Myocyte (in vitro differentiated cells): Measurements from ENCODE around the gene SERF1A. TPM values are rescaled to one million over a fixed set of nuclear protein-coding genes. Genes with fewer than 3 reads are reported as not detected.
"Not testable (repeated sequence)": the region's sequence is repeated elsewhere in the genome, so short reads cannot be mapped to it uniquely, and the experiment has no call there.

Experiments used
- DNase-seq: peaks from one replicate; pipeline ENCODE4 v3.0.0-alpha.2; 2012; ENCODE audit warnings: low read depth
- polyA plus RNA-seq: library from polyadenylated mRNA; unstranded; fragments of >200 nt; gene quantifications from one replicate; pipeline ENCODE4 v1.2.1, GENCODE V29; 2012; ENCODE audit warnings: missing spikeins
- total RNA-seq: library from RNA; depleted of rRNA; stranded (reverse); fragments of >200 nt; gene quantifications from 2 replicates; pipeline ENCODE4 v1.2.3, GENCODE V29; 2014

SERF1A gene
- 8.6 and 11.0 TPM in 2 replicates for total RNA-seq
- polyA plus RNA-seq, result 1.1 TPM

DNA sequence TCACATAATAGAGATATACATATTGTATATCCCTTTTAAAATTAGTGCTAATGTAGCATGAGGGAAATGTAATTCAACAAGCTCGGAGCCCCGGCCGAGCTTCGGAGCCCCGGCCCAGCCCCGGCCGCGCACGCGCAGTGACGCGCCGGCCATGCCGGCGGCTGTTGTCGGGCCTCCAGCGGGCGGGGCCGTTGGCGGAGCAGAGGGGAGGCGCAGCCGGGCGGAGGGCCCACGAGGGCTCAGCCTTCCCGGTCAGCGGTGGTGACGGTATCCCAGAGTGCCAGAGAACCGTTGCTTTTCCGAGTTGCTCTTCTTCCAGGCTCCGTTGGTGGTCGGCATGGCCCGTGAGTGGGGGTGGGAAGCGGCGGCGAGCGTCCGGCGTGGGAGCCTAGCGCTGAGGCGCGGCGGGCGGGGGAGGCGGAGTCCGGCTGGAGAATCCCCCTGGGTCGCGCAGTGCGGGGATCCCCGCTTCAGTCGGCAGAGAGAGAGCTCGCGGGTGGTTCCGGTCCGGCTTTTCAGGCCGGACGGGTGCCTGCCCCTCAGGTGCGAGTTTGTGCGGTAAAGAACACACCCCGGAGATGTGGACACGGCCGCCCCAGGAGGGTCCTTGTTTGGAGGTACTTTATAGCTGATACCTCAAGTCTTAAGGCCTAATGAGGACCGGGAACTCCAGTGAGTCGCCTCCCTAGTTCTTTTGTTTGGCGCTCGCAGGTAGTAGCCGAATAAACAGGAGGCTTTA is at the start of gene SERF1A:
Gene SERF1A, plus strand, starts transcription at position 137 of the 739 bp plus-strand sequence. Its CDS starts 201 bp downstream, at position 338.
- DNase-seq, result not testable (repeated sequence)

DNA sequence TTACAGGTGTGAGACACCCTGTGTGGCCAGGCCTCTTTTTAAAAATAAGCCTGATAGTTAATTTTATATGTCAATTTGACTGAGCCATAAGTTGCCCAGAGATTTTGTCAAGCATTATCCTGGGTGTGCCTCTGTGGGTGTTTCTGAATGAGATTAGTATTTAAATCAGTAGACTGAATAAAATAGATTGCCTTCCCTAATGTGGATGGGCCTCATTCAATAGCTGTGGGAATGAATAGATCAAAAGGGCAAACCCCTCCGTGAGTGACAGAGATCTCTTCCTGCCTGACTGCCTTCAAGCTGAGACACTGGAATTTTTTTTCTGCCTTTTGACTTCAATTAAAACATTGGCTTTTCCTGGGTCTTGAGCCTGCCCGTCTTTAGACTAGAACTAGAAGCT is 33.7 kb upstream of the SERF1A start:
- DNase-seq, result not testable (repeated sequence)

DNA sequence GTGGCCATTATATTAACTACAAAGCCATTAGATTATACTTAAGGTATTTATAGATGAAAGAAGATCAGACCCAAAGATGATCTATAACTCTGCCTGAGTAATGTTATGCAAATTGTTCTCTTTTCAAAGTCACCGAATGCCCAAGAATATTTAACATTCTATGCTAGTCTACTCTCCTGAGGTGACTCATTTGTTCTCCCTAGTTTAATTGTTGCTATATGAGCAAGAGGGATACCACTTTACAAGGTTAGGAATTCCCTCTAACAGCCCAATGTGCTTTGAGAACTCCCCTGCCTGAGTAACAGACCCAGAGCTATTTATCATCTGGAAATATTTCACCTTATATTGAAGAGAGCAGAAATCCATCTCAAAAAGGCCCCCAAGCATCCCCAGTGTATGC is 29.8 kb upstream of the SERF1A start:
- not testable (repeated sequence) for DNase-seq

DNA sequence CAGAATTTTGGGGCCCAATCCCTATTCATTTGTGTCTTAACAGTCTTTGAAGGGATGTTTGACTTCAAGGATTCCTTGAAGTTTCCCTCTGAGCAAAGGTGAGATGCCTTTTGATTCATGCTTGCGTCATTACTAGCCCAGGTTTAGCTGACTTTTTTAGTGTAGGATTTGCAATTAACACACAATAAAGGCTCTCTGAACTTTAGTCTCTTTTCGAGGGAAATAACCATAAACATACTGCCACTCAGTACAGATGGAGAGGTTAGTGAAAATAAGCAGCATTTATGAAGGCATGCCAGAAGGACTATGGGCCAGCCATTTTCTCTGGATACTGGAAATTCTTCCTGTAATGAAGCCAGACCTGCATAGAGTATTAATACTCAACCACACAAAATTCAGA is 4.4 kb upstream of the SERF1A start:
- not testable (repeated sequence) for DNase-seq

DNA sequence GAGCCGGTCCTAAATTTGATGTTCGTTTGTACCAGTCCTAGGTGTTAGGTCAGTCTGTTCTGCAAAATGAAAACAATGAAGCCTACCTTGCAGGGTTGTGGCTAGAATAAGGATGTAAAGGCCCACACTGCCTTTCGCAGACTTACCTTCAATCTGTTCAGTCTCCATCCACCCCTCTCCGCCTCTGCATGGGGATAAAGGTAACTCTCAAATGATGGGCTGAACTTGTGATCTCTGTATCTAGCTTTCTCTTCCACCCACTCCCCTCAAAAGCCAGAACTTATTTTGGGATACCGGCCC is 753 bp downstream of the SERF1A start:
- DNase-seq, result not testable (repeated sequence)

DNA sequence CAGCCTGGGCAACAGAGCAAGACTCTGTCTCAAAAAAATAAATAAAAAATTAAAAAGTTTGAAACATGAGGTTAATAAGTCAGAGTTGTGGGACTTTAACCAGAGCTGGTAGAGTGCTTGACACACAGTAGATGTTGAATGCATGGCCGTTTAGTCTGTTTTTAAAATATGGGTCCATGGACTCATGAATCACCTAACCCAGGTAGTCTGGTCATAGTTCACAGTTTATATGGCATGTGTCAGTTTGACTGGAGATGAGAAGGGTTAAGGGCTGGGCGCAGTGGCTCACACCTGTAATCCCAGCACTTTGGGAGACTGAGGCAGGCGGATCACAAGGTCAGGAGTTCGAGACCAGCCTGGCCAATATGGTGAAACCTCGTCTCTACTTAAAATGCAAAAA is 6.2 kb downstream of the SERF1A start:
- not testable (repeated sequence) for DNase-seq

DNA sequence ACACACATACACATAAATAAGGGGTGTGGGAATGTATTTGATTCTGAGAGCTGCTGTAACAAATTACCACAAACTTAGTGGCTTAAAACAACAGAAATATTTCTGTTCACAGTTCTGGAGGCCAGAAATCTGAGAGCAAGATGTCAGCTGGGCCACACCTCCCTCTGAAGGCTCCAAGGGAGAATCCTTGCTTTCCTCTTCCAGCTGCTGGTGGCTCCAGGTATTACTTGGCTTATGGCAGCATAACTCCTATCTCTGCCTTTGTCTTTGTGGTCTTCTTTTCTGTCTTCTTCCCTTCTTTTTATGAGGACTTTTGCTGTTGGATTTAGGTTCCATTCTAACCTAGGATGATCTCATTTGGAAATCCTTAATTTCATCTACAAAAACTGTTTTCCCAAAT is 16.4 kb downstream of the SERF1A start:
- not testable (repeated sequence) for DNase-seq

DNA sequence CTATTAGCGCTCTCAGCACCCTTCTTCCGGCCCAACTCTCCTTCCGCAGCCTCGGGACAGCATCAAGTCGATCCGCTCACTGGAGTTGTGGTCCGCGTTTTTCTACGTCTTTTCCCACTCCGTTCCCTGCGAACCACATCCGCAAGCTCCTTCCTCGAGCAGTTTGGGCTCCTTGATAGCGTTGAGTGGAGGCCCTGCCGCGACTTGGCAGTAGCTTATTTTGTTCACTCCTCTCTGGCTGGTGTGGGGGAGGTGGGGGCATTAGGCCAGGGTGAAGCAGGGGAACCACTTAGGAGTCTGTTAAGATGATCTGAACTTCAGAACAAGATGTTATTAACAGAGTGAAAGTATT is 24.7 kb downstream of the SERF1A start:
- DNase-seq, result not testable (repeated sequence)

DNA sequence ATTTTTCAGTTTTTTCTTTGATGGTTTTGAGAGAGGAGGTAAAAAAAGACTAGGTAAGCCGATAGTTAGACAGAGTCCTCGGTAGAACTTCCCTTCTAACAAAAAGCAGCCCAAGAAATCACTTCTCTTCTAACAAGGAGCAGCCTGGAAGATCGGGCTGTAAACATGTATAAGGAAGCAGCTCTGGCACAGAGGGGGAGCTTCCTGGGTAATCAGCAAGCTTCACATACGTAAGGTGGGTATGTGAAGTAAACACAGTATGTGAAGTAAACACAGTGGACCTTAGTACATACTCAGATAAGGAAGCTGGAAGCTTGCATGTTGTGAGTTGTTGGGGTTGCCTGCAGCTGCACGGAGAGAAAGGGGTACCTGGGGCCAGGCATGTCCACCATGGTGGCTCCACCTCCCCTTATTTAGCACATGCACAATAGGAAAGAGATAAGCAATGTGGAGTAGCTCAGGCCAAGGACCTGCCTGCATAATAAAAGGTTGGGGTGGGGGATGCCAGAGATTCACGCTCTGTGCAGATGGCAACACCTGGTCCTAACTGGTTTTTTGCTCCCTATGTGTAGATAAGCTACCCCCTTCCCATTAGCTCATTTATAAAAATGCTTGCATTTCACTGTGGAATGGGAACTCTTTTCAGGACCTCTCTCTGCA is 31.4 kb downstream of the SERF1A start:
- not testable (repeated sequence) for DNase-seq

DNA sequence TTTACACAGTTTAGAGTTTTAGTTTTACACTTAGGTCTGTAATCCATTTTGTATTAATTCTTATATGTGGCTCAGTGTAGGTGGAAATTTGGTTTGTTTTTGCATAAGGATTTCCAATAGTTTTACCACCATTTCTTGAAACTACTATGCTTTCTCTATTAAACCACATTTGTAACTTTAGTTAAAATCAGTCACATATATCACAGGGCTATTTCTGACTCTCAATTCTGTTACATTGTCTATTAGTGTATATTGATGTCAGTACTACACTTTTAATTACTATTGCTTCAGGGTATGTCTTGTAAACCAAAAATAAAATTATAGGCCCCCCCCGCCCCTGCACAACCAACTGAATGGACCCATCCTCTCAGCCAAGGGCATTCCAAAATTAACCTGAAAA is 32.1 kb downstream of the SERF1A start:
- DNase-seq, result not testable (repeated sequence)

DNA sequence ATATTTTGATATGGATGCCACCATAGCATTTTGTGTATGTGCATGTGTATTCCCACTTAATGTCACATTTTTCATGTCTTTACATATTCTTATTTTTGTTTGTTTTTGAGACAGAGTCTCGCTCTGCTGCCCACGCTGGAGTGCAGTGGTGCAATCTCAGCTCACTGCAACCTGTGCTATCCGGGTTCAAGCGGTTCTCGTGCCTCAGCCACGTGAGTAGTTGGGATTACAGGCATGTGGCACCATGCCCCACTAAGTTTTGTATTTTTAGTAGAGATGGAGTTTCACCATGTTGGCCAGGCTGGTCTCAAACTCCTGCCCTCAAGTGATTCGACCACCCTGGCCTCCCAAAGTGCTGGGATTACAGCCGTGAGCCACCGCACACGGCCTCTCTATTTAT is 52.6 kb downstream of the SERF1A start:
- DNase-seq, result not testable (repeated sequence)

Other genes starting within 250 kb of the SERF1A start
- gene SMN1, start 24.4 kb downstream of the SERF1A start, total RNA-seq, result 30.2 and 33.8 TPM in 2 replicates
- gene NAIP, start 124.7 kb downstream of the SERF1A start, total RNA-seq, result 0.73 and 1.2 TPM in 2 replicates
- gene GTF2H2, start 167.0 kb downstream of the SERF1A start, total RNA-seq, result 28.5 and 28.9 TPM in 2 replicates